OCI-LY7 (cell line): ENCODE data around the gene ZC3H4.

ENCODE experiments used
- CTCF ChIP-seq: fragments of 200-600 bp; sonication (generic); conservative IDR thresholded peaks from 2 replicates; pipeline ENCODE4 v1.5.1; 2014; ENCODE audit warnings: mild to moderate bottlenecking, antibody characterized with exemption, low read length, moderate library complexity, mixed read lengths
- EZH2phosphoT487 ChIP-seq: fragments of 200-600 bp; sonication (generic); IDR thresholded peaks from 2 replicates; pipeline ENCODE4 v1.6.1; 2018; ENCODE audit warnings: low read depth, borderline replicate concordance, mild to moderate bottlenecking, mixed run types, antibody characterized with exemption, low read length, moderate library complexity, mixed read lengths

- TF ChIP-seq CTCF (no peak), EZH2phosphoT487 (no peak)
Measured at GRCh38 chr19:47112997-47113849, at the start of gene ZC3H4.
